K562 (cell line): ENCODE measurements around the gene SP100. TPM values are rescaled to one million over a fixed set of nuclear protein-coding genes. Genes with fewer than 3 reads are reported as not detected.

Source experiments
- ATAC-seq: fragments of 200-7000 bp; cut with Tn5 transposase; 3 replicates; pipeline ENCODE4 v1.9.1; 2020; ENCODE audit warnings: moderate library complexity
- BruUV-seq: library from RNA; stranded (reverse); fragments of 400-500 nt; replicated peaks from 2 replicates; lab custom pipeline; 2021; lab: Mats Ljungman, UMichigan
- CTCF ChIA-PET: fragments of 300-600 bp; formaldehyde crosslinking; extraction: SDS; loops from one replicate; lab custom pipeline; 2021; ENCODE audit warnings: low intra/inter-chr PET ratio; lab: Yijun Ruan, JAX
- POLR2A ChIA-PET: fragments of 300-600, 350-650 bp; sonication (Branson Sonifier 250); formaldehyde crosslinking; extraction: SDS; loops from one replicate; lab custom pipeline; 2021; ENCODE audit warnings: antibody characterized with exemption, inconsistent platforms; lab: Yijun Ruan, JAX
- DNase-seq, 4 experiments: peaks; one replicate each; pipeline versions ENCODE4 v3.0.0 to v3.0.0-alpha.2; 2011 to 2018; ENCODE audit warnings: low spot score in 3 of 4, mixed read lengths in 3 of 4; ENCODE audit errors: extremely low read depth in 1 of 4
- FAIRE-seq: peaks from 2 replicates; lab custom pipeline; 2011; peaks lifted over from hg19 to GRCh38; lab: Jason Lieb, UNC
- H2AFZ ChIP-seq: 2 replicates; pipeline ENCODE4 v1.6.0; 2011; ENCODE audit warnings: low read depth, low read length, control low read depth, inconsistent platforms
- H3K27ac ChIP-seq: fragments of 200-600 bp; 3 replicates; pipeline ENCODE4 v1.8.0; 2011; ENCODE audit warnings: low read depth, mild to moderate bottlenecking, control low read depth, inconsistent platforms, low read length, moderate library complexity, mixed read lengths; ENCODE audit errors: extremely low read depth
- H3K27me3 ChIP-seq, 2 experiments: fragments of 300-600 bp in 1 of 2; 2 replicates in 1 of 2; 3 replicates in 1 of 2; pipeline versions ENCODE4 v1.6.0 to v1.8.0; 2011; ENCODE audit warnings: inconsistent platforms in 2 of 2, low read length in 2 of 2, mild to moderate bottlenecking in 1 of 2, mixed read lengths in 1 of 2, moderate library complexity in 1 of 2; ENCODE audit not compliant: control insufficient read depth in 2 of 2, insufficient read depth in 2 of 2
- H3K36me3 ChIP-seq: fragments of 300-600 bp; 3 replicates; pipeline ENCODE4 v1.8.0; 2011; ENCODE audit warnings: mild to moderate bottlenecking, low read length, inconsistent platforms; ENCODE audit not compliant: control insufficient read depth, insufficient read depth
- H3K4me1 ChIP-seq, 2 experiments: fragments of 200-600 bp in 1 of 2; replicated peaks in 1 of 2; 2 replicates in 1 of 2; 3 replicates in 1 of 2; pipeline versions ENCODE4 v1.5.1 to v1.8.0; 2011; ENCODE audit warnings: inconsistent platforms in 2 of 2, low read length in 2 of 2, mild to moderate bottlenecking in 1 of 2, mixed read lengths in 1 of 2, moderate library complexity in 1 of 2; ENCODE audit not compliant: control insufficient read depth in 2 of 2, insufficient read depth in 2 of 2
- H3K4me2 ChIP-seq: 2 replicates; pipeline ENCODE4 v1.6.1; 2011; ENCODE audit warnings: low read length, control low read depth, inconsistent platforms, mixed read lengths; ENCODE audit not compliant: insufficient read depth
- H3K4me3 ChIP-seq: fragments of 200-600 bp; sonication (generic), shearing (Covaris generic); 2 replicates; pipeline ENCODE4 v1.5.1; 2016; ENCODE audit warnings: control low read depth, inconsistent platforms
- H3K79me2 ChIP-seq: fragments of 200-600 bp; 3 replicates; pipeline ENCODE4 v1.8.0; 2011; ENCODE audit warnings: low read length, inconsistent platforms; ENCODE audit not compliant: control insufficient read depth, insufficient read depth
- H3K9ac ChIP-seq, 2 experiments: 2 replicates each; pipeline versions ENCODE4 v1.6.0 to v1.6.1; 2011; ENCODE audit warnings: low read depth in 2 of 2, low read length in 2 of 2, control low read depth in 1 of 2, inconsistent platforms in 1 of 2, mild to moderate bottlenecking in 1 of 2, mixed read lengths in 1 of 2; ENCODE audit not compliant: insufficient read depth in 1 of 2
- H3K9me1 ChIP-seq: one replicate; pipeline ENCODE4 v1.6.0; 2011; ENCODE audit warnings: inconsistent platforms, mild to moderate bottlenecking, low read length, moderate library complexity; ENCODE audit not compliant: control insufficient read depth, insufficient read depth
- H3K9me3 ChIP-seq: replicated peaks from 2 replicates; pipeline ENCODE4 v1.5.1; 2011; ENCODE audit warnings: low read depth, low read length, inconsistent platforms; ENCODE audit not compliant: control insufficient read depth, insufficient read depth
- H4K20me1 ChIP-seq: replicated peaks from 2 replicates; pipeline ENCODE4 v1.6.1; 2011; ENCODE audit warnings: low read length, inconsistent platforms, mixed read lengths; ENCODE audit not compliant: control insufficient read depth, insufficient read depth
- C11orf30 ChIP-seq: fragments of 450-650 bp; IDR thresholded peaks from 2 replicates; pipeline ENCODE4 v1.6.1; 2016; ENCODE audit warnings: low read depth, mild to moderate bottlenecking
- CREB5 ChIP-seq: fragments of 250-450 bp; sonication (Bioruptor Pico); IDR thresholded peaks from 2 replicates; pipeline ENCODE4 v1.5.0; 2020; ENCODE audit warnings: mild to moderate bottlenecking
- ESRRB ChIP-seq: fragments of 250-450 bp; sonication (Bioruptor Pico); IDR thresholded peaks from 2 replicates; pipeline ENCODE4 v1.5.0; 2020; ENCODE audit warnings: mild to moderate bottlenecking, moderate library complexity, borderline replicate concordance
- KAT8 ChIP-seq: fragments of 450-650 bp; IDR thresholded peaks from 2 replicates; pipeline ENCODE4 v1.6.1; 2016; ENCODE audit warnings: low read depth, mild to moderate bottlenecking
- KDM4B ChIP-seq, 2 experiments: fragments of 450-650 bp in 1 of 2; sonication (generic) in 1 of 2; IDR thresholded peaks; 2 replicates each; pipeline ENCODE4 v1.6.1; 2016 to 2017; ENCODE audit warnings: borderline replicate concordance in 2 of 2, antibody characterized with exemption in 1 of 2, low read depth in 1 of 2, mild to moderate bottlenecking in 1 of 2
- KLF1 ChIP-seq: fragments of 450-650 bp; IDR thresholded peaks from 2 replicates; pipeline ENCODE4 v1.6.1; 2016; ENCODE audit warnings: missing genetic modification characterization, missing compliant biosample characterization
- KLF16 ChIP-seq: IDR thresholded peaks from 2 replicates; pipeline ENCODE4 v1.6.1; 2016; ENCODE audit warnings: antibody characterized with exemption
- LEF1 ChIP-seq: fragments of 450-650 bp; IDR thresholded peaks from 2 replicates; pipeline ENCODE4 v1.6.1; 2016; ENCODE audit warnings: mild to moderate bottlenecking
- NFE2 ChIP-seq: IDR thresholded peaks from 2 replicates; pipeline ENCODE4 v1.6.1; 2014; ENCODE audit warnings: antibody characterized with exemption, low read depth
- NUFIP1 ChIP-seq: fragments of 450-650 bp; IDR thresholded peaks from 2 replicates; pipeline ENCODE4 v1.6.1; 2018; ENCODE audit not compliant: partially characterized antibody
- SAFB ChIP-seq: fragments of 200-400 bp; formaldehyde crosslinking; IDR thresholded peaks from 2 replicates; pipeline ENCODE4 v1.6.1; 2017; ENCODE audit warnings: low read depth, low read length, borderline replicate concordance
- SREBF2 ChIP-seq: sonication (generic); formaldehyde crosslinking; IDR thresholded peaks from 2 replicates; pipeline ENCODE4 v1.4.0; 2020; ENCODE audit warnings: mild to moderate bottlenecking, missing genetic modification reagents
- TAL1 ChIP-seq: fragments of 450-650 bp; IDR thresholded peaks from 2 replicates; pipeline ENCODE4 v1.6.1; 2016; ENCODE audit warnings: mild to moderate bottlenecking
- TCF7L2 ChIP-seq: fragments of 150-350 bp; IDR thresholded peaks from 2 replicates; pipeline ENCODE4 v1.6.1; 2016; ENCODE audit warnings: low read depth, mild to moderate bottlenecking, low read length, moderate library complexity
- ZNF431 ChIP-seq: sonication (generic); formaldehyde crosslinking; IDR thresholded peaks from 2 replicates; pipeline ENCODE4 v1.8.0; 2022; ENCODE audit warnings: mild to moderate bottlenecking, missing genetic modification reagents
- ZNF551 ChIP-seq: fragments of 250-450 bp; sonication (Bioruptor Pico); IDR thresholded peaks from 2 replicates; pipeline ENCODE4 v1.5.0; 2021; ENCODE audit warnings: mild to moderate bottlenecking, moderate library complexity
- in situ Hi-C: fragments of 300-500 bp; cut with MboI; formaldehyde crosslinking; loops from 4 replicates; pipeline ENCODE4 v1.15.0; 2018; ENCODE audit warnings: inconsistent platforms, mixed read lengths
- intact Hi-C: fragments of 100-400 bp; cut with micrococcal nuclease; formaldehyde crosslinking; loops from 2 replicates; pipeline ENCODE4 v1.14.2; 2022
- polyA plus RNA-seq, 8 experiments: library from polyadenylated mRNA; depleted of rRNA in 4 of 8; stranded (reverse) in 5 of 8; unstranded in 3 of 8; fragments of >200 nt; fragmentation: Nextera tagmentation in 2 of 8; fragmentation: Illumina TruSeq in 1 of 8; extraction: Ambion mirVana in 2 of 8; extraction: Trizol in 1 of 8; gene quantifications; 2 replicates each; pipeline versions ENCODE4 v1.2.1 to v1.2.3, GENCODE V29; 2011 to 2014; ENCODE audit warnings: inconsistent platforms in 1 of 8, missing spikeins in 1 of 8
- total RNA-seq, 7 experiments: library from RNA; depleted of rRNA in 6 of 7; stranded (reverse); fragments of >200 nt in 6 of 7; fragmentation: Illumina TruSeq in 2 of 7; extraction: Trizol in 2 of 7; gene quantifications; 2 replicates each; pipeline versions ENCODE4 v1.2.1 to v1.2.3, GENCODE V29; 2011 to 2021; ENCODE audit warnings: low replicate concordance in 1 of 7

SP100 gene
- total and polyA plus RNA-seq, 9 of the 15 experiments (the other 6 are each of a cell fraction or from before 2014, with no cell fraction given) = 19.2 to 39.2 (median 34.6) TPM

- peaks cover 22% of the 10 kb centered on the region for H3K36me3 ChIP-seq
- intact Hi-C loops = no loop called here
Measured at GRCh38 chr2:230457793-230458192, 41.8 kb downstream of the SP100 start.

More at GRCh38 chr2:230457793-230458192, 41.8 kb downstream of the SP100 start:
- H3K4me2 ChIP-seq = no peak overlapping the region
- BruUV-seq = no TSS peak
- H3K9ac ChIP-seq = no peak overlapping the region
- POLR2A ChIA-PET = interaction anchor here (0.8 kb wide), 1 partner anchor 13 kb away, joined by 3 read pairs; no protein-coding TSS in a partner anchor
- H4K20me1 ChIP-seq = no peaks in the 10 kb centered on the region
- no peak overlapping the region for H3K27ac ChIP-seq
- CTCF ChIA-PET = no interaction called here
- H3K4me1 ChIP-seq = peaks cover 0 to 4% of the 10 kb centered on the region in 2 experiments; a peak in 1 of 5 replicates
- H3K27me3 ChIP-seq = no peaks in the 10 kb centered on the region
- DNase-seq = no peak
- H3K9me1 ChIP-seq = no peaks in the 10 kb centered on the region
- H2AFZ ChIP-seq = no peak overlapping the region
- H3K4me3 ChIP-seq = no peak overlapping the region
- ATAC-seq = no peak
- TF ChIP-seq KAT8 (no peak), ZNF431 (no peak), C11orf30 (no peak), TCF7L2 (no peak), NFE2 (no peak), ESRRB (CRISPR knock-in tag) (no peak), ZNF551 (no peak), KLF16 (no peak), CREB5 (CRISPR knock-in tag) (no peak), KDM4B (IDR thresholded peaks at IDR 0.05; ENCODE audit: borderline replicate concordance in 2 of 2, low read depth in 1 of 2) (no peak), SAFB (no peak), SREBF2 (CRISPR knock-in tag) (no peak), KLF1 (no peak), NUFIP1 (no peak), LEF1 (no peak), TAL1 (no peak)
- no peaks in the 10 kb centered on the region for H3K9me3 ChIP-seq
- in situ Hi-C loops = no loop called here
- FAIRE-seq = no peak
- no peaks in the 10 kb centered on the region for H3K79me2 ChIP-seq
